Stimulated activated naive B cell treated with anti-CD40 and anti-IgM and Interleukin-4, amounts not matched to agents 10 μg/mL and 1 μg/mL and 100 μg/mL, for 72 hours (primary cell): ENCODE results near the gene P2RX1.
A peak's percentile ranks its signal among the peaks of the same experiment; 100 is the strongest.

Experiments
- ATAC-seq, 2 donors: fragments of 150-1000 bp; cut with Tn5 transposase; replicated peaks; 2 replicates each; pipeline ENCODE4 v1.10.0; 2021; ENCODE audit warnings: moderate library complexity in 1 of 2
- DNase-seq: peaks from one replicate; pipeline ENCODE4 v3.0.0; 2021
- H3K27ac Mint-ChIP-seq: one replicate; pipeline ENCODE4 v1.8.0; 2022; ENCODE audit warnings: mild to moderate bottlenecking, mixed read lengths
- H3K27me3 Mint-ChIP-seq, 2 donors: one replicate each; pipeline ENCODE4 v1.8.0; 2022; ENCODE audit warnings: mixed read lengths in 2 of 2
- H3K36me3 Mint-ChIP-seq, 2 donors: one replicate each; pipeline ENCODE4 v1.8.0; 2022; ENCODE audit warnings: mixed read lengths in 2 of 2, mild to moderate bottlenecking in 1 of 2
- H3K4me1 Mint-ChIP-seq, 2 donors: one replicate each; pipeline ENCODE4 v1.8.0; 2022; ENCODE audit warnings: mixed read lengths in 2 of 2, mild to moderate bottlenecking in 1 of 2
- H3K4me3 Mint-ChIP-seq, 2 donors: one replicate each; pipeline ENCODE4 v1.8.0; 2022; ENCODE audit warnings: mild to moderate bottlenecking in 2 of 2, mixed read lengths in 2 of 2, moderate library complexity in 1 of 2
- H3K9me3 Mint-ChIP-seq, 2 donors: one replicate each; pipeline ENCODE4 v1.8.0; 2022; ENCODE audit warnings: mixed read lengths in 2 of 2, mild to moderate bottlenecking in 1 of 2

Gene P2RX1

GRCh38 chr17:3924512-3925350 is 8.5 kb upstream of the P2RX1 start:
- Mint-ChIP-seq H3K4me1 (peaks cover 25 to 28% of the 10 kb centered on the region in 2 donors), H3K27ac (peak overlapping the region; percentile 59), H3K4me3 (no peak overlapping the region), H3K9me3 (no peaks in the 10 kb centered on the region), H3K36me3 (peaks cover 31 to 39% of the 10 kb centered on the region in 2 donors), H3K27me3 (no peaks in the 10 kb centered on the region)
- DNase-seq (no peak), ATAC-seq (no peak)

GRCh38 chr17:3923466-3924190 is 7.4 kb upstream of the P2RX1 start:
- Mint-ChIP-seq H3K4me1 (peaks cover 25 to 33% of the 10 kb centered on the region in 2 donors), H3K4me3 (no peak overlapping the region), H3K27ac (no peak overlapping the region), H3K36me3 (peaks cover 26 to 32% of the 10 kb centered on the region in 2 donors), H3K9me3 (no peaks in the 10 kb centered on the region), H3K27me3 (no peaks in the 10 kb centered on the region)
- DNase-seq (no peak), ATAC-seq (no peak)

- H3K27me3 Mint-ChIP-seq = no peaks in the 10 kb centered on the region
- peaks cover 19 to 26% of the 10 kb centered on the region in 2 donors for H3K36me3 Mint-ChIP-seq
- ATAC-seq (no peak), DNase-seq (no peak)
- no peak overlapping the region for H3K4me3 Mint-ChIP-seq
- H3K27ac Mint-ChIP-seq = peak overlapping the region; percentile 11
- H3K9me3 Mint-ChIP-seq = no peaks in the 10 kb centered on the region
- H3K4me1 Mint-ChIP-seq = peaks cover 28 to 37% of the 10 kb centered on the region in 2 donors
Observed at GRCh38 chr17:3922765-3923164, 6.5 kb upstream of the P2RX1 start.

- peak overlapping the region; percentile 83 for H3K27ac Mint-ChIP-seq
Observed at GRCh38 chr17:3921502-3922319, 5.4 kb upstream of the P2RX1 start.

GRCh38 chr17:3921006-3921405 is 4.7 kb upstream of the P2RX1 start:
- Mint-ChIP-seq H3K4me1 (peaks cover 37 to 54% of the 10 kb centered on the region in 2 donors), H3K27ac (peak overlapping the region; percentile 42), H3K4me3 (no peak overlapping the region), H3K36me3 (peaks cover 15 to 24% of the 10 kb centered on the region in 2 donors), H3K27me3 (no peaks in the 10 kb centered on the region), H3K9me3 (no peaks in the 10 kb centered on the region)
- DNase-seq (no peak), ATAC-seq (peak in 1 of 2 donors; percentile 25)

More at GRCh38 chr17:3921502-3922319, 5.4 kb upstream of the P2RX1 start:
- H3K4me3 Mint-ChIP-seq = no peak overlapping the region
- peaks cover 34 to 46% of the 10 kb centered on the region in 2 donors for H3K4me1 Mint-ChIP-seq
- ATAC-seq (peak in 1 of 2 donors; percentile 6), DNase-seq (no peak)
- peaks cover 15 to 25% of the 10 kb centered on the region in 2 donors for H3K36me3 Mint-ChIP-seq
- no peaks in the 10 kb centered on the region for H3K9me3 Mint-ChIP-seq
- no peaks in the 10 kb centered on the region for H3K27me3 Mint-ChIP-seq

- no peak for ATAC-seq
- Mint-ChIP-seq H3K27me3 (no peaks in the 10 kb centered on the region), H3K4me3 (no peak overlapping the region), H3K9me3 (no peaks in the 10 kb centered on the region), H3K27ac (no peak overlapping the region), H3K36me3 (peaks cover 3 to 20% of the 10 kb centered on the region in 2 donors), H3K4me1 (peaks cover 46 to 72% of the 10 kb centered on the region in 2 donors)
- DNase-seq = no peak
Observed at GRCh38 chr17:3919123-3919624, 2.9 kb upstream of the P2RX1 start.

GRCh38 chr17:3918372-3919122 is 2.3 kb upstream of the P2RX1 start:
- peaks cover 4 to 20% of the 10 kb centered on the region in 2 donors for H3K36me3 Mint-ChIP-seq
- no peak overlapping the region for H3K4me3 Mint-ChIP-seq
- H3K9me3 Mint-ChIP-seq = no peaks in the 10 kb centered on the region

GRCh38 chr17:3917391-3917931 is 1.2 kb upstream of the P2RX1 start:
- Mint-ChIP-seq H3K27ac (peak overlapping the region; percentile 99), H3K4me1 (peaks cover 53 to 81% of the 10 kb centered on the region in 2 donors)

More at GRCh38 chr17:3918372-3919122, 2.3 kb upstream of the P2RX1 start:
- Mint-ChIP-seq H3K4me1 (peaks cover 52 to 78% of the 10 kb centered on the region in 2 donors), H3K27me3 (no peaks in the 10 kb centered on the region), H3K27ac (peak overlapping the region; percentile 67)
- no peak for ATAC-seq
- no peak for DNase-seq

GRCh38 chr17:3916825-3917224 is 560 bp upstream of the P2RX1 start:
- peaks cover 13 to 25% of the 10 kb centered on the region in 2 donors for H3K36me3 Mint-ChIP-seq
- H3K27ac Mint-ChIP-seq = peak overlapping the region; percentile 99
- no peak for DNase-seq
- H3K9me3 Mint-ChIP-seq = peaks cover 0 to 4% of the 10 kb centered on the region in 2 donors
- H3K4me3 Mint-ChIP-seq = peak overlapping the region; percentile 95 to 96
- H3K4me1 Mint-ChIP-seq = peaks cover 53 to 81% of the 10 kb centered on the region in 2 donors
- ATAC-seq = peak in 1 of 2 donors; percentile 0
- no peaks in the 10 kb centered on the region for H3K27me3 Mint-ChIP-seq

More at GRCh38 chr17:3917391-3917931, 1.2 kb upstream of the P2RX1 start:
- H3K9me3 Mint-ChIP-seq = peaks cover 0 to 4% of the 10 kb centered on the region in 2 donors
- no peak for ATAC-seq
- DNase-seq = no peak
- peak overlapping the region; percentile 95 to 96 for H3K4me3 Mint-ChIP-seq
- no peaks in the 10 kb centered on the region for H3K27me3 Mint-ChIP-seq
- peaks cover 8 to 22% of the 10 kb centered on the region in 2 donors for H3K36me3 Mint-ChIP-seq

- H3K27me3 Mint-ChIP-seq = no peaks in the 10 kb centered on the region
- H3K36me3 Mint-ChIP-seq = peaks cover 19 to 33% of the 10 kb centered on the region in 2 donors
- ATAC-seq (peak; percentile 10 to 12), DNase-seq (no peak)
- H3K27ac Mint-ChIP-seq = peak overlapping the region; percentile 99
- H3K4me3 Mint-ChIP-seq = peak overlapping the region; percentile 95 to 96
- peaks cover 0 to 4% of the 10 kb centered on the region in 2 donors for H3K9me3 Mint-ChIP-seq
- peaks cover 55 to 81% of the 10 kb centered on the region in 2 donors for H3K4me1 Mint-ChIP-seq
Observed at GRCh38 chr17:3915581-3915994, 677 bp downstream of the P2RX1 start.

GRCh38 chr17:3914312-3914670 is 2.0 kb downstream of the P2RX1 start:
- Mint-ChIP-seq H3K4me1 (peaks cover 64 to 91% of the 10 kb centered on the region in 2 donors), H3K36me3 (peaks cover 21 to 42% of the 10 kb centered on the region in 2 donors), H3K27me3 (no peaks in the 10 kb centered on the region), H3K27ac (peak overlapping the region; percentile 99), H3K4me3 (peak overlapping the region; percentile 95 to 96), H3K9me3 (peaks cover 0 to 4% of the 10 kb centered on the region in 2 donors)
- ATAC-seq (peak; percentile 71 to 77), DNase-seq (peak; percentile 80)

- peaks cover 66 to 93% of the 10 kb centered on the region in 2 donors for H3K4me1 Mint-ChIP-seq
- DNase-seq (peak; percentile 83), ATAC-seq (peak; percentile 62 to 63)
- H3K9me3 Mint-ChIP-seq = peaks cover 0 to 4% of the 10 kb centered on the region in 2 donors
- H3K4me3 Mint-ChIP-seq = peak overlapping the region; percentile 95 to 96
- peak overlapping the region; percentile 99 for H3K27ac Mint-ChIP-seq
- H3K27me3 Mint-ChIP-seq = no peaks in the 10 kb centered on the region
- peaks cover 22 to 43% of the 10 kb centered on the region in 2 donors for H3K36me3 Mint-ChIP-seq
Observed at GRCh38 chr17:3913531-3914311, 2.5 kb downstream of the P2RX1 start.
